ENCODE measurements around the gene MPDZ.

The MPDZ gene

DNA sequence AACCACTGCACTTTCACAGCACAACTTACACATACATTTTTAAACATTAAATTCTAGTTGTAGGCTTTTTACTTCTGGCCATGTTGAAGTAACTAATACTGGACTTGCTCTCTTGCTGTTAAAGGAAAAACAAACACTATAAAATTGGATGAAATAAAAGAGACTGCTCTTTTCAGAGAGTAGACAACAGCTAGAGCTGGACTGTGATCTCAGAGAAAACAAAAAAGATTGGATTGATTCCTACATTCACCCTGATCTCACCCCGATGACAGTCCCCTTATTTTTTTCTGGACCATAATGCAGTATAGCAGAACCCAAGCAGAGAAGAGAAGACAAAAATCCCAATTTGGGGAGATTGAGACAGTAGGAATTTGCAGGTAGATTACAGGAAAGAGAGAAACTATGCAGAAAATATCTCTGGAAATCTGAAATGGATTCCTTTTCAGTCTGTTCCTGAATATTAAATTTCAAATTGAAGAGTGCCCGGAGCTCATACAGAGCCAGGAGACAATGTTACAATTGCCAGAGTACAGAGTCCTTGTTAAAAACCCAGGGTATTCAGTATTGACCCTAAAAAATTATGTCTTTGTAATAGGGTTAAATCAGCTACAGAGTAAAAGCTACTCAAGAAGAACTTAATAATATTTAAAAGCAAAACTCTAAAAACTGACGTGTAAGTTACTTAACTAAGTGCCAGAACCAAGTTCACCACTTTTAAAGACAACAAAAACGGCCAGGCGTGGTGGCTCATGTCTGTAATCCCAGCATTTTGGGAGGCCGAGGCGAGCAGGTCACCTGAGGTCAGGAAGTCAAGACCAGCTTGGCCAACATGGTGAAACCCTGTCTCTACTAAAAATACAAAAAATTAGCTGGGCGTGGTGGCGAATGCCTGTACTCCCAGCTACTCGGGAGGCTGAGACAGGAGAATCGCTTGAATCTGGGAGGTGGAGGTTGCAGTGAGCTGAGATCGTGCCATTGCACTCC is 208.6 kb downstream of the MPDZ start:
- DNase-seq, result peak in 1 of 2 experiments; percentile 20

DNA sequence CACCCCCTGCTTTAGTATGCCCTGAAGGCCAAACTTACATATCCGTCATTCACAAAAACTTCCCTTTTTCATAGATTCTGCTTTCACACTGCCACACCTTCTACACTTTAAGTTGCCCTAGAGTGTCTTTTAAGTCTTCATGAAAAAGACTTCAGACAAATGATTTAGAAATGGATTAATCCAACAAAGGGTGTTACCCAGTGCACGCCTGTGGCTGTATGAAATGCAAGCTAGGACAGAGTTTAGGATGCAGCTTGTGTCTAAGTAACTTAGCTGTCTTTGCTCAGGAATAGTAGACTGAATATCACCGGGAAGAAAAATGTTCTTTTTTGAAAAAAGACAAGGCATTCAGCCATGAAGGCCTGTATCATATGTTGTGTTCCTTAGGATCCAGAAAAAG is 210.0 kb downstream of the MPDZ start:
- DNase-seq, result no peak

DNA sequence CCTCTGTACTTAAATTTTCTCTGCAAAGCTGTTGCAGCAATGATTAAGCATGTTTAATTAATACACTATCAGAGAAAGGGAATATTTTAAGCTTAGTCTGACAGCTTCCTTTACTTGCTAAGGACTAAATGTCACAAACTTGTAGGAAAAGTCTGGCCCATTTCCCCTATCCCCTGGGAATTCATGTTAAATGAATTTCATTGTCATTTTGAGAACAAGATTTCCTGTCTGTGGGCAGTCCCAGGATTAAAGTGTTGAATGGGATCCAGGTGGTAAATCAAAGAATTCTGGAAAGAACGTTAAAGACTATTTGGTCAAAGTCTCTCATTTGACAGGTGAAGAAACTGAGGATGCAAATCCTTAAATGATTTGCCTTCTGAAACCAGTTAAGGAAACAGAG is 214.8 kb downstream of the MPDZ start:
- no peak for DNase-seq

DNA sequence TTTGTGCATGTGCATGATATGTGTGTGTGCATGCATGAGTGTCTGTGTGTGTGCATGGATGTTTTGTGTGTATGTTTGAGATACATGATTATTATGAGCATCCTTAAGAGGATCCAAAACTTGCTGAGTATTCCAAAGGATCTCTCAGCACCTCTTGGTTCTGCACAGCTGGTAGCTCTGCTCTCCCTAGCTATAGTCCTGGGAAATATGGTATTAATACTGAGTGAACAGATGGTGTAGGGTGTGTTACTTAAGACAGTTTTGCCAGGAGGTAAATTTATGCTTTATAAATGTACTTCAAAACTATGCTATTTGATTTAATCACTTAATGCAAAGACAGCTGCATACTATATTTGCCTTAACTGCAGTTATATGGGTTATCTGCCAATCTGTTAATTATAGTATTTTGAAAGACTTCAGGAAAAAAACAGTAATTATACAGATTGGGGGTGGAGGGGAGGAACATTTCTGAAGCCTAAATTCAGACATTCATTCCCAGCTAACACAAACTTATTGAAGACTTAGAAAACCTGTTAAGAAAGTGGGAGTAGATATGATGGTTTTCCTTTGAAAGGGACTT is 215.5 kb downstream of the MPDZ start:
- DNase-seq, result peak; percentile 25 to 82

DNA sequence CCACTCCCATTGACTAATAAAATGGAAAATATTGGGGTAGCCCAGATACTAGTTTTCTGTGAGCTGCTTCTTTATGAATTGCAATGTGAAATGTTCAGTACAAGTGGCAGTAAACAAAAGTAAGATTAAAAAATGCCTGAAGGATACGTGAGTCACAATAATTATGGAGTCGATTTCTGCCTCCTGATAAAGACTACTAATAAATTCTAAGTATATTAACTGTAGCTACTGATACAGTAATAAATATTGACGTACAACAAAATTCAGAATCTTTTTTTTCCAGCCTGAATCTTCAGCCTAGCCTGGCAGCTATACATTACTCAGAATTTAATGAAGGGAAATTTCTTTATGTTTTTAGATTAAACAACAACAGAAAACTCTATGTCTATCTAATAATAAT is 218.1 kb downstream of the MPDZ start:
- no peak for DNase-seq
